Measurements from ENCODE around the gene FHAD1. TPM values are rescaled to one million over a fixed set of nuclear protein-coding genes. Genes with fewer than 3 reads are reported as not detected.

The FHAD1 gene
- total RNA-seq, 6 experiments from 2014 or later, result 0.06 to 0.53 (median 0.12) TPM; not detected in 3

DNA sequence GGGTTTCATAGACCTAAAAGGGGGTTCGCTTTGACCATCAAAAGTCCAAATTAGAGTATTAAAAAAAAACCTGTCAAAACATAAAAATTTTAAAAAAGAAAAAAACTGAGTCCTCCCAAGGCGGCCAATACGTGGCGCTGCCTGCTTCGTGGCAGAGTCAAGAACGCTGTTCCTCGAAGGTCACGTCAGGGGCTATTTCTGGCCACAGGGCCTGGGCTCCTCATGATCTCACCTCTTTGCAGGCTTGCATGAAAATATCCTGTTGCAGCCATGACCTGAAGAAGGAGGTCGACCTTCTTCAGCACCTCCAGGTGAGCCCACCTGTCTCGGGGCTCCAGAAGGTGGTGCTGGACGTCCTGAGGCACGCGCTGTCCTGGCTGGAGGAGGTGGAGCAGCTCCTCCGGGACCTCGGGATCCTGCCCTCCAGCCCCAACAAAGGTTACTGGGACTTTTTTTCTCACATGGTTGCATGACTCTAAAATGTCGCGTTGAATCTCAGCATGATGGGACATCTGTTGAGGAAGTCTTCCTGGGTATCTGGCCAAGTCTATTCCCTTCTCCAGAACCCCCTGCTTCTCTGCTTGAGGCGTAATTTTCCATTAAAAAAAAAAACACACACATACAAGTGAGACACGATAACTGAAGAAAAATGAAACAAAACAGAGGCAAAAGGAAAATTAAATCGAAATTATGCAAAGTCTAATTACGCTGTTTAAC lies 82.2 kb downstream of the FHAD1 start:
- H3K4me1 ChIP-seq, result peaks cover 0 to 13% (median 6%) of the 10 kb centered on the region in 4 donors
- 42% methylated on average over 16 of the region's 21 CpGs for WGBS (ENCODE audit: insufficient coverage, low coverage, low lambda C conversion rate, missing lambda C conversion rate)
- intact Hi-C loops (cut with DNase I), result loop anchor here in 1 of 2 donors (5.0 kb wide), 1 partner anchor 103 kb away; no protein-coding TSS in a partner anchor
- no peaks in the 10 kb centered on the region for H3K36me3 ChIP-seq
- no peak for DNase-seq
- ATAC-seq, result peak; percentile 21 to 48 (median 37)
- TF ChIP-seq, protein P1, sequence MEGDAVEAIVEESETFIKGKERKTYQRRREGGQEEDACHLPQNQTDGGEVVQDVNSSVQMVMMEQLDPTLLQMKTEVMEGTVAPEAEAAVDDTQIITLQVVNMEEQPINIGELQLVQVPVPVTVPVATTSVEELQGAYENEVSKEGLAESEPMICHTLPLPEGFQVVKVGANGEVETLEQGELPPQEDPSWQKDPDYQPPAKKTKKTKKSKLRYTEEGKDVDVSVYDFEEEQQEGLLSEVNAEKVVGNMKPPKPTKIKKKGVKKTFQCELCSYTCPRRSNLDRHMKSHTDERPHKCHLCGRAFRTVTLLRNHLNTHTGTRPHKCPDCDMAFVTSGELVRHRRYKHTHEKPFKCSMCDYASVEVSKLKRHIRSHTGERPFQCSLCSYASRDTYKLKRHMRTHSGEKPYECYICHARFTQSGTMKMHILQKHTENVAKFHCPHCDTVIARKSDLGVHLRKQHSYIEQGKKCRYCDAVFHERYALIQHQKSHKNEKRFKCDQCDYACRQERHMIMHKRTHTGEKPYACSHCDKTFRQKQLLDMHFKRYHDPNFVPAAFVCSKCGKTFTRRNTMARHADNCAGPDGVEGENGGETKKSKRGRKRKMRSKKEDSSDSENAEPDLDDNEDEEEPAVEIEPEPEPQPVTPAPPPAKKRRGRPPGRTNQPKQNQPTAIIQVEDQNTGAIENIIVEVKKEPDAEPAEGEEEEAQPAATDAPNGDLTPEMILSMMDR (IDR thresholded peaks at IDR 0.05), result peak in 1 of 4 donors; percentile 15
- no peak for TF ChIP-seq POLR2A (IDR thresholded peaks at IDR 0.05)
- peak overlapping the region in 2 of 3 donors; percentile 1 to 49 for H3K27ac ChIP-seq
- H3K9me3 ChIP-seq, result no peaks in the 10 kb centered on the region
- H3K4me3 ChIP-seq, result no peak overlapping the region
- H3K27me3 ChIP-seq, result no peaks in the 10 kb centered on the region

- Histone ChIP-seq H3K9me3 (no peaks in the 10 kb centered on the region), H3K4me1 (peaks cover 0 to 13% (median 6%) of the 10 kb centered on the region in 4 donors), H3K27me3 (no peaks in the 10 kb centered on the region), H3K27ac (no peak overlapping the region), H3K4me3 (no peak overlapping the region), H3K36me3 (no peaks in the 10 kb centered on the region)
- no peak for DNase-seq
- 88% methylated on average over 8 of the region's 8 CpGs for WGBS (ENCODE audit: insufficient coverage, low coverage, low lambda C conversion rate, missing lambda C conversion rate)
- intact Hi-C loops (cut with DNase I), result loop anchor here in 1 of 2 donors (5.0 kb wide), 1 partner anchor 97 kb away; no protein-coding TSS in a partner anchor
- TF ChIP-seq, protein P1 (IDR thresholded peaks at IDR 0.05), result no peak
- no peak for TF ChIP-seq POLR2A (IDR thresholded peaks at IDR 0.05)
- no peak for ATAC-seq
Measured at GRCh38 chr1:15330028-15330427, 83.0 kb downstream of the FHAD1 start.

DNA sequence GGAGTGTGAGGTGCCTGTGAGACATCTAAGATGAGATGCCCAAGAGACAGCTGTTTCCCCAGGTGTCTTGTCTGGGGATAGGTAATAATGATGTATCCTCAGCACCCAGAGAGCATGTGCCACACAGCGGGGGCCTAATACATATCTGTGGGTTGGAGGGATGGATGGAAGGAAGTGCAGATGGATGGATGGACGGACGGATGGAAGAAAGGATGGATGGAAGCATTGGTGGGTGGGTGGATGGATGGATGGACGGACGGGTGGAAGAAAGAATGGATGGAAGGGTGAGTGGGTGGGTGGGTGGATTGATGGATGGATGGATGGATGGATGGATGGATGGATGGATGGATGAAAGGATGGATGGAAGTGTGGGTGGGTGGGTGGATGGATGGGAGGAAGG lies 84.2 kb downstream of the FHAD1 start:
- ATAC-seq (no peak), DNase-seq (no peak)
- no peaks in the 10 kb centered on the region for H3K27me3 ChIP-seq
- H3K9me3 ChIP-seq, result no peaks in the 10 kb centered on the region
- H3K36me3 ChIP-seq, result no peaks in the 10 kb centered on the region
- H3K27ac ChIP-seq, result no peak overlapping the region
- H3K4me3 ChIP-seq, result no peak overlapping the region
- intact Hi-C loops (cut with DNase I), result loop anchor here in 1 of 2 donors (5.0 kb wide), 1 partner anchor 96 kb away; no protein-coding TSS in a partner anchor
- peaks cover 0 to 13% (median 6%) of the 10 kb centered on the region in 4 donors for H3K4me1 ChIP-seq
- TF ChIP-seq, protein P1 (IDR thresholded peaks at IDR 0.05), result no peak
- no peak for TF ChIP-seq POLR2A (IDR thresholded peaks at IDR 0.05)
- WGBS (ENCODE audit: insufficient coverage, low coverage, low lambda C conversion rate, missing lambda C conversion rate), result 88% methylated on average over 5 of the region's 5 CpGs

- intact Hi-C loops (cut with DNase I), result loop anchor here in 1 of 2 donors (5.0 kb wide), 1 partner anchor 96 kb away; no protein-coding TSS in a partner anchor
- no peak overlapping the region for H3K4me3 ChIP-seq
- H3K27me3 ChIP-seq, result no peaks in the 10 kb centered on the region
- no peak overlapping the region for H3K27ac ChIP-seq
- ATAC-seq (no peak), DNase-seq (no peak)
- H3K36me3 ChIP-seq, result no peaks in the 10 kb centered on the region
- TF ChIP-seq, protein P1 (IDR thresholded peaks at IDR 0.05), result no peak
- no peak for TF ChIP-seq POLR2A (IDR thresholded peaks at IDR 0.05)
- 79% methylated on average over 2 of the region's 2 CpGs for WGBS (ENCODE audit: insufficient coverage, low coverage, low lambda C conversion rate, missing lambda C conversion rate)
- no peaks in the 10 kb centered on the region for H3K9me3 ChIP-seq
- peaks cover 0 to 13% (median 6%) of the 10 kb centered on the region in 4 donors for H3K4me1 ChIP-seq
Measured at GRCh38 chr1:15331734-15332133, 84.7 kb downstream of the FHAD1 start.

All from right lobe of liver (tissue), 6 donors.